ENCODE measurements around the gene DMD. TPM values are rescaled to one million over a fixed set of nuclear protein-coding genes. Genes with fewer than 3 reads are reported as not detected.

The DMD gene
- total RNA-seq, 4 donors from 2014 or later: 18.7 to 69.5 (median 38.5) TPM

DNA sequence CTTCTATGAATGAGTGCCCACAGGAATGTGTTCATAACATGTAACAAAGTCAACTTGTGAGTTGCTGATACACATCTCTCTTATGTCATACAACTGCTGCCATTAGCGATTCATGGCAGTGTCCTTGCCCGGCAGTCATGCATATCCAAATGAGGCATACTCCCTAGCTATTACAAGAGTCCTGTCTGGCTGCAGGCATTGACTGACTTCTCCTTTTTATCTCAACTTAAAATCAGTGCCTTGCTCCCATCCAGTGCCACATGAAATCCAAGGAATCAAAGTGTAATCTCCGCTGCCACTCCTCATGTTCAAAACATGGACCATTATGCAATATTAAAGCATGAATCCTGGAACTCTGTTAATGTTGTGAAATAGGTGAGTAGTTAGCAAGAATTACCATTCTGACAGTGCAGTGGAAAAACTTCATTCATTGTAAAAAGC is 1790.6 kb downstream of the DMD start:
- H3K36me3 ChIP-seq: no peaks in the 10 kb centered on the region
- TF ChIP-seq POLR2AphosphoS5 (IDR thresholded peaks at IDR 0.05) (no peak), EP300 (IDR thresholded peaks at IDR 0.05) (no peak), POLR2A (IDR thresholded peaks at IDR 0.05) (no peak)
- TF ChIP-seq, protein P1, sequence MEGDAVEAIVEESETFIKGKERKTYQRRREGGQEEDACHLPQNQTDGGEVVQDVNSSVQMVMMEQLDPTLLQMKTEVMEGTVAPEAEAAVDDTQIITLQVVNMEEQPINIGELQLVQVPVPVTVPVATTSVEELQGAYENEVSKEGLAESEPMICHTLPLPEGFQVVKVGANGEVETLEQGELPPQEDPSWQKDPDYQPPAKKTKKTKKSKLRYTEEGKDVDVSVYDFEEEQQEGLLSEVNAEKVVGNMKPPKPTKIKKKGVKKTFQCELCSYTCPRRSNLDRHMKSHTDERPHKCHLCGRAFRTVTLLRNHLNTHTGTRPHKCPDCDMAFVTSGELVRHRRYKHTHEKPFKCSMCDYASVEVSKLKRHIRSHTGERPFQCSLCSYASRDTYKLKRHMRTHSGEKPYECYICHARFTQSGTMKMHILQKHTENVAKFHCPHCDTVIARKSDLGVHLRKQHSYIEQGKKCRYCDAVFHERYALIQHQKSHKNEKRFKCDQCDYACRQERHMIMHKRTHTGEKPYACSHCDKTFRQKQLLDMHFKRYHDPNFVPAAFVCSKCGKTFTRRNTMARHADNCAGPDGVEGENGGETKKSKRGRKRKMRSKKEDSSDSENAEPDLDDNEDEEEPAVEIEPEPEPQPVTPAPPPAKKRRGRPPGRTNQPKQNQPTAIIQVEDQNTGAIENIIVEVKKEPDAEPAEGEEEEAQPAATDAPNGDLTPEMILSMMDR (IDR thresholded peaks at IDR 0.05): no peak
- no peak for DNase-seq (ENCODE audit: low spot score in 2 of 2)
- no peaks in the 10 kb centered on the region for H3K27me3 ChIP-seq
- H3K27ac ChIP-seq: no peak overlapping the region
- WGBS: 85% methylated on average over 3 of the region's 3 CpGs
- H3K4me1 ChIP-seq: no peaks in the 10 kb centered on the region
- no peak overlapping the region for H3K4me3 ChIP-seq
- H3K9me3 ChIP-seq: no peaks in the 10 kb centered on the region

DNA sequence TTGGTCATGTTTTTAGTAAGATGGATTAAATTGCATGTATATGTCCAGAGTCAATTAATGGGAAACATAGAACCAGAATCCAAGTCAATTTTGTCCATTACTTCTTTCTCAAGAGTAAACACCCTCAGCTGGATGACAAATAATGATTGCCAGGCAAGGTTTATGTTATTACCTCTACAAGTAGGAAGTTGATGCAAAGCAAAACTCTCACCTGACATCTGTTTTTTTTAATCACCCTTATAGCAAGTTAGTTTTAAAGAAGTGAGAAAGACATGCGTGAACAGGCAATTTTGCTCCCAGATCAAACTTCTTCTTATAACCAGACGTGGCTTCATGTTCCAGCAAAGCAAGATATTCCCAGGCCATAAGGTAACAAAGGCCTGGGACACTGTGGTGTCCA is 1791.0 kb downstream of the DMD start:
- Histone ChIP-seq H3K27ac (no peak overlapping the region), H3K27me3 (no peaks in the 10 kb centered on the region), H3K9me3 (no peaks in the 10 kb centered on the region), H3K36me3 (no peaks in the 10 kb centered on the region), H3K4me3 (no peak overlapping the region), H3K4me1 (no peaks in the 10 kb centered on the region)
- WGBS: 61% methylated on average over 2 of the region's 2 CpGs
- TF ChIP-seq POLR2AphosphoS5 (IDR thresholded peaks at IDR 0.05): no peak
- no peak for TF ChIP-seq EP300 (IDR thresholded peaks at IDR 0.05)
- no peak for TF ChIP-seq POLR2A (IDR thresholded peaks at IDR 0.05)
- TF ChIP-seq, protein P1 (IDR thresholded peaks at IDR 0.05): no peak
- DNase-seq (ENCODE audit: low spot score in 2 of 2): no peak

DNA sequence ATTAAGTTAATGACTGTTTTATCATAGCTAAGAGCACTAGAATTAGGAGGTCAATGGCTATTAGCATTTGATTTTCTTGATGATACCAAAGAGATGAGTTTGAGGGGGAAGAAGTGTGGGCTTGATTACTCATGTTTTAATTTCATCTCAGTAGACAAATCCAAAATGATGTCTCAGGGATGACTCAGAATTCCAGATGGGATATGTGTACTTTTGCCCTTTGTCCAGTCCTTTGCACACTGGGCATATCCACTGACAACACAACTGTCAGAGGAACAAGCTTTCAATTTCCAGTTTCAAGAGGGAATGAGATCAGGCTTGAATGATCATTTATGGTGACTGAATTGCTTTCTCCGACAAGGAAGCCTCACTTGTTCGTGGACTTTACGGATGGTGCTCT is 1814.2 kb downstream of the DMD start:
- H3K4me3 ChIP-seq: no peak overlapping the region
- H3K9me3 ChIP-seq: no peaks in the 10 kb centered on the region
- H3K27ac ChIP-seq: no peak overlapping the region
- no peaks in the 10 kb centered on the region for H3K36me3 ChIP-seq
- no peaks in the 10 kb centered on the region for H3K4me1 ChIP-seq
- H3K27me3 ChIP-seq: no peaks in the 10 kb centered on the region
- DNase-seq (ENCODE audit: low spot score in 2 of 2): no peak
- no peak for TF ChIP-seq POLR2AphosphoS5 (IDR thresholded peaks at IDR 0.05)
- no peak for TF ChIP-seq EP300 (IDR thresholded peaks at IDR 0.05)
- TF ChIP-seq, protein P1 (IDR thresholded peaks at IDR 0.05): no peak
- TF ChIP-seq POLR2A (IDR thresholded peaks at IDR 0.05): no peak
- WGBS: 82% methylated on average over 3 of the region's 3 CpGs

DNA sequence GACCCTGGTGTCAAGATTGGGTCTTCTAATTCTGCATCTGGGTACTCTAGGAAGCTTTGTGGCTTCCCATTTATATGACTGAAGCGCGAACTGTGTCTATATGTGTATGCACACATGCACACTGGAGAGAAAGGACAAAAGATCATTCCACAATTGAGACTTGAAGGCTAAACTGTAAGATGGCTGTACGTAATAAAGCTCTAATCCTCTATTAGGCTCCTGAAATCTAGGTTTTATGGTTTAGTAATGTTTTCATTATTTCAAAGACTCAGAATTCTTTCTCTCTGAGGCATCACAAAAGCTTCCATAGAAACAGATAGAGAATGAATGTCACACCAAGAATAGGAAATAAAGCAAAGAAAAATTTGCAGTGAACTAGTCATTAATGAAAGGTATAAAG is 1818.8 kb downstream of the DMD start:
- Histone ChIP-seq H3K27ac (no peak overlapping the region), H3K36me3 (no peaks in the 10 kb centered on the region), H3K27me3 (no peaks in the 10 kb centered on the region), H3K9me3 (no peaks in the 10 kb centered on the region), H3K4me1 (no peaks in the 10 kb centered on the region), H3K4me3 (no peak overlapping the region)
- no peak for DNase-seq (ENCODE audit: low spot score in 2 of 2)
- TF ChIP-seq POLR2A (IDR thresholded peaks at IDR 0.05): no peak
- no peak for TF ChIP-seq POLR2AphosphoS5 (IDR thresholded peaks at IDR 0.05)
- TF ChIP-seq, protein P1 (IDR thresholded peaks at IDR 0.05): no peak
- no peak for TF ChIP-seq EP300 (IDR thresholded peaks at IDR 0.05)
- WGBS: 88% methylated on average over 3 of the region's 3 CpGs

DNA sequence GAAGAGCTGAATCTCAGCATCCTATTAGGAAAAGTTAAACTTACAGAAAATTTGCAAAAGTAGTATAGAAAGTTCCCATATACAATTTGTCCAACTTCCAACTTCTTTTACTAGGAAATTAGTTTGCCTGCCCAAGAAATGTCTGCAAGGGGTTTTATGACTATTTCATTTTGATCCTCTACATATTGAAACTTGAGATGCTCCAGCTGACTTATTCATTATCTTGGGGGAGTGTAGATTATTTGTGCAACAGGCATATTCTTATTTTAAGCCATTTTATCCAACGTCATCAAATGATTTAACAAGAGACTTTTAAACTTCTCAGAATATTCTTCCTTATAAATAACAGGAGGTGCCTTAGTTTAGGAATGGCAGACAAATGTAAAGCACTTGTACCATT is 1822.4 kb downstream of the DMD start:
- Histone ChIP-seq H3K27me3 (no peaks in the 10 kb centered on the region), H3K9me3 (no peaks in the 10 kb centered on the region), H3K4me1 (no peaks in the 10 kb centered on the region), H3K4me3 (no peak overlapping the region), H3K36me3 (no peaks in the 10 kb centered on the region), H3K27ac (no peak overlapping the region)
- DNase-seq (ENCODE audit: low spot score in 2 of 2): no peak
- TF ChIP-seq POLR2A (IDR thresholded peaks at IDR 0.05) (no peak), EP300 (IDR thresholded peaks at IDR 0.05) (no peak), POLR2AphosphoS5 (IDR thresholded peaks at IDR 0.05) (no peak)
- TF ChIP-seq, protein P1 (IDR thresholded peaks at IDR 0.05): no peak
- 64% methylated on average over 1 of the region's 1 CpG for WGBS
